GM18909 (cell line): ENCODE results near the gene ATP1A2.
A peak's percentile ranks its signal among the peaks of the same experiment; 100 is the strongest.

Source experiments
- ATAC-seq: cut with Tn5 transposase; IDR thresholded peaks from one replicate; pipeline ENCODE4 v1.9.1; 2021; ENCODE audit warnings: mild to moderate bottlenecking; ENCODE audit not compliant: unreplicated experiment, poor library complexity

The ATP1A2 gene

DNA sequence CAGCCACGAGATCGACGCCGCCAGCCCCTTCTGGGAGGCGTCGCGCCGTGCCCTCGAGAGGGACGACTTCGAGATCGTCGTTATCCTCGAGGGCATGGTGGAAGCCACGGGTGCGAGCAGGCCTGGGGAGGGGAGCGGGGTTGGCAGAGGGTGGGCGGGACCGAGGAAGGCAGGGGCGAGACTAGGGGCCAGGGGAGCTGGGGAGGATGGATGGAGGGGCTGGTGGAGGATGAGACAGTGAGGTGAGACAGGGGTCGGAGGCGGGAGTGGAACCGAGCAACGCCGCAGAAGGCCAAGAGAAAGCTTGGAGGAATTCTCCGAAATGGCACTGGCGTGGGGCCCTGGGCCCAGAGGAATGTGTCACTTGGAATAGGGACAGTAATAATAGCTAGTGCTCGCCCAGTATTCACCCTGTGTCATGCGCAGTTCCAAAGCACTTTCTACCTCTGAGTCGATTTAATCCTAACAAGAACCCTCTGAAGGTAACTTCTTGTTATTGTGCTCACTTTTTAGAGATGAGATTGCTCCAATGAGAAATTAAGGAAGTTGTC is 30.7 kb upstream of the ATP1A2 start:
- ATAC-seq, result no peak

DNA sequence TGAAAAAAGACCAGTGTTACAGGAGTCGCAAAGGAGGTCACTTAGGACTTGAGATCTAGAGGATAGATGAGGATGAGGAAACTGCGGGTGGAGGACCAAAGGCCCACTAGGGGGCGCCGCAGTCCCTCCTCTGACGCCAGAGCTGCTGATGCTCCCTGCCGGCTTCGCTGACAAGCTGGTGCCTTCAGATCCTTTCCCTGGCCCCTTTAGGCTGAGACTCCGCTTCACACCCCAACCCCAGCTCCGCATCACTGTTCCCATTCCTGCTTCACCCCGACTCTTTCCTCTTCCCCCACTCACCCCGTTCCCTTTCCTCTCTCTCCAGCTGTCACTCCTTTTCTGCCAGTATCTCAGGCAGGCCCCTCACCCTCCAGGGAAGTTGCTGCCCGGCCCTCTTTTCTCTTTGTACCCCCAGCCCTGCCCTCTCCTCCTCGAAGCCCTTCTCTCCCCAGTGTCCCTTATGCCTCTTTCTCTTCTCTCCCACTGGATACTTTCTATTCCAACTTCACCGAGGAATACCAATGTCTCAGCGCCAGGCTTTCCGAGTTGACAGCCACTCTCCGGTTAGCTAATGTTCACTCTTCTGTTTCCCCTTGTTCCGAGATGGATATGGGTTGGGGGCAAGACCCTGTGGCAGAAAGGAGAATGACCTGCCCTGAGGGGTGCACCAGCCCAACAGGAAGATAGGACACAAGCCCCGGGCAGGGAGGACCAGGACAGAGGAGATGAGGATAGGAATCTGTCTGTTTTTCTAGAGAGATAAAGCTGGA is 29.7 kb upstream of the ATP1A2 start:
- peak; percentile 55 for ATAC-seq

DNA sequence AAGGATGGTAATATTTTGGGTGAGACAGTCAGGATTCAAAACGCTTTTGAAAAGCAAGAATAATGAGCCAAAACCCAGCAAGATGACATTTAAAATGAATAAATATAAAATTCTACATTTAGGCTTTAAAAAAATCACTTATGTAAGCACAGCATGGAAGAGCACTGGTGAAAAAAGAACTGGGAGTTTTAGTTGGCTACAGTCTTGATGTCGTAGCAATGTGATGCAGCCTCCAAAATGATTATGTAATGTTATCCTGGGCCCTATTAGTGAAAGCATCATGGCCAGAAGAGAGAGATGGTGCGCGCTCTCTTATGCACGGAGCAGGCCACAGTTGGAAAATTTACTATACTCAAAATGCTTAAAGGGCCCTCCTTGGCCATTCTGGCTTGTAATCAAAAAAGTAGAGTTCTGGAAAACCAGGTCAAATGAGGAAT is 29.1 kb upstream of the ATP1A2 start:
- no peak for ATAC-seq

DNA sequence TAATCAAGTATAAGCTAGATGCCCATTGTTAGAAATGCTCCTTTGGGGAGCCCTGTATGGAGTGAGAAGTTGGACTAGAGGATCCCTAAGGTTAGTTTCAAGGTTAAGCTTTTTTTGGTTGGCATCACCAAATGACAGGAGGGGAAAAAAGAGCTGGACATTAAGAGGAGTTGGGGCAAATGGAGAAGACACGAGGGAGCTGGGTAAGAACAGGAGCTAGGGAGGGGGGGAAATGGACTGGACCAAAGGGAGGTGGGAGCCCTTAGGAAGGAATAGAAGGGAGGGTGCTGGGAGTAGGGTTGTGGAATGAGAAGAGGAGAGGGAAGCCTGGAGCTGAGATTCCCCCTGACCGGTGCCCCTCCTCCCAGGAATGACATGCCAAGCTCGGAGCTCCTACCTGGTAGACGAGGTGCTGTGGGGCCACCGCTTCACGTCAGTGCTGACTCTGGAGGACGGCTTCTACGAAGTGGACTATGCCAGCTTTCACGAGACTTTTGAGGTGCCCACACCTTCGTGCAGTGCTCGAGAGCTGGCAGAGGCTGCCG is 28.4 kb upstream of the ATP1A2 start:
- no peak for ATAC-seq

DNA sequence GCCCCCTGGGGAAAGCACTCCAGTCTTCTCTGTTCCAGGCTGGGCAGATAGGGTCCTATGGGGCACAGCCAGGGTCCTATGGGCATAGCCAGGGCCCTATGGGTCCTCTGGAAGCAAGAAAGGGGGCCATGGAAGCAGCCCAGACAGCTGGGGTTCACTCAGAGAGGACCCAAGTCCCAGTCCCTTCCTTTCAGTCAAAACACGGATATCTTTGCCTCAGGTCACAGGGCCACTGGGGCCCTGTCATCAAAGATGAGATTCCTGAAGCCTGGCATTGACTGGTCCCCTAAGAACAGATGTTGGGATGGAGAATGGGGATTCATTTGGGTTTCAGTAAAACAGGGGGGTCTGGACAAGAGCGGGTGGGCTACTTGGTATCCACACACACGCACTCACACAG is 25.7 kb upstream of the ATP1A2 start:
- no peak for ATAC-seq

DNA sequence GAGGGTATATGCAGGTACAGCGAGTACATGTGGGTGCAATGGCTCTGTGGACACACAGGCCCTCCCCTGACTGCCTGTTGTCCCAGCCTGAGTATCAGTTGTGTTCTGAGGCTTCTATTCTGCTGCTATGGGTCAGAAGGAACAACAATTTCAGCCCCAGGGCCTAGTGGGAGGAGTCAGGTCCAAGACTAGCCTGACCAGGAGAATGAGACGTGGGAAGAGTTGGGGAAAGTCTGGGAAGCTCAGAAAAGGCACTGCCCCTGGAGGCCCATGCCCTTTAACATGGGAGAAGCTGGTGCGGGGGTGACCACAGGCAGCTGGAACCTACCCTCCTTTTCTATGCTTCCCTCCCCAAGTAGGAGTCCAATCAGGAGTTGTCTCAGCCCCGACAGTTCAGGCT is 24.8 kb upstream of the ATP1A2 start:
- ATAC-seq, result no peak

DNA sequence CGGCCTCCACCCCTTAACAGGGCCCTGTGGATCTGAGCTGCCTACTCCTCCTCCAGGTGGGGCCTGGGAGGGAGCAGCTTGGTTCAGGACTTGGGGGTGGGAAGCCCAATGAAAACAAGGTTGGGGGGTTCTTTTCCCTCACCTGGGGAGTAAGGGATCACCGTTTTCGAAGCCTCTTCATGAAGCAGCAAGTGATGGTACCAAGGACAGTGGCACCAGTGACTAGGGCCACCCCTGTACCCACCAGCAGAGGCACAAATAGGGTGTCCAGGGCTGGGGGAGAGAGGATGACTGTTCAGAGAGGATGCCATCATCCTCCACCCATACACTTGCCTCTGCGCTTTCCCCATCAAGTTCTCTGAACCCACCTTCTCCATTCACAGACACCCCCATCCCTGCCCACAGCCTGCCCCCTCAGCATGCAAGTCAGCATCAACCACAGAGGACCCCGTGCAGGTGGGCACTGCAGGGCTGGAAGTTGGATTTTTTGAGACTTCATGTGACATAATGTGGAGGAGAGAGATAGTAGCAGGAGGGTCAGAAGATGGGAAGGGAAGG is 23.8 kb upstream of the ATP1A2 start:
- ATAC-seq, result no peak

DNA sequence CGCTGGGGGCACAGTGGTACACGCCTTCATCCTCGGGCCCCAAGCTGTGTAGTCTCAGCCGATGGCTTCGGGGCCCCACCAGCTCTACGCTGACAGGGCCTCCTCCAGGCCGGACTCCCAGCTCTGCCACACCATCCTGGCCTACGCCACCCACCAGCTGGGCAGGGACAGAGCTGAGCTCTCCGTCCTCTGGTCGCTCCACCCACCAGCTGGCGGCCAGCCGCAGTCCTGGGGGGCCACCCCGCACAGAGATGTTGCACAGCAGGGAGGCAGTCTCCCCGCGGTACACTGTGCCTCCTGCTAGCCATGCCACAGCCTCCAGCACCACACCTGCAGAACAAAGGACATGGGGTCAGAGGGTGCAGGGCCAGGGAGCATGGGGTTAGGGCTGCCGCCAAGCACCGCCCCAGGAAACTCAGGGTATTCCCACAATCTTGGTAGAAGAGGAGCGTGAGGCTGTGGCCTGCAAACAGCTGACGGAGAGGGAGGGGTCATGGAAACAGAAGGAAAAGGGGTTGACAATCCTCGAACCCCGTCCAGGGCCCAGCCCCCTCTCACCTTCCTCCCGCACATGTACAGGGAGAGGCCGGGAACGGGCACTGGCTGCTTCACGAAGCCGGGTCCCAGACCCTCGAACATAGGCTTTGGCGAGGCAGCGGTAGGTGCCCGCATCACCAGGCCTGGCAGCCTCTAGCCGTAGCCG is 23.0 kb upstream of the ATP1A2 start:
- ATAC-seq, result no peak

DNA sequence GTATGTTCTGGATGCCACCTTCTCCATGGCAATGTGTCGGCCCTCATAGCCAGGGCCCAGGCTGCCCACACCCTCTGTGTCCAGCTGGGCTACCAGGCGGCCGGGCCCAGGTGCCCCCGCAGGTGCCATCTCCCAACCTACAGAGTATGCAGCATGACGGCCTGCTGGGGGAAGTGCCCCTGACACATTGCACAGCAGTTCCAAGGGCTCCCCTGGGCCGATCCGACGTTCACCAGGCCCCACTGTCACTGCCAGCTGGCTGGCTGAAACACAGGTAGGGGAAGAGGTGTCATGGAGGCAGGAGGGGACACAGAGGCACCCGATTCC is 22.5 kb upstream of the ATP1A2 start:
- no peak for ATAC-seq

DNA sequence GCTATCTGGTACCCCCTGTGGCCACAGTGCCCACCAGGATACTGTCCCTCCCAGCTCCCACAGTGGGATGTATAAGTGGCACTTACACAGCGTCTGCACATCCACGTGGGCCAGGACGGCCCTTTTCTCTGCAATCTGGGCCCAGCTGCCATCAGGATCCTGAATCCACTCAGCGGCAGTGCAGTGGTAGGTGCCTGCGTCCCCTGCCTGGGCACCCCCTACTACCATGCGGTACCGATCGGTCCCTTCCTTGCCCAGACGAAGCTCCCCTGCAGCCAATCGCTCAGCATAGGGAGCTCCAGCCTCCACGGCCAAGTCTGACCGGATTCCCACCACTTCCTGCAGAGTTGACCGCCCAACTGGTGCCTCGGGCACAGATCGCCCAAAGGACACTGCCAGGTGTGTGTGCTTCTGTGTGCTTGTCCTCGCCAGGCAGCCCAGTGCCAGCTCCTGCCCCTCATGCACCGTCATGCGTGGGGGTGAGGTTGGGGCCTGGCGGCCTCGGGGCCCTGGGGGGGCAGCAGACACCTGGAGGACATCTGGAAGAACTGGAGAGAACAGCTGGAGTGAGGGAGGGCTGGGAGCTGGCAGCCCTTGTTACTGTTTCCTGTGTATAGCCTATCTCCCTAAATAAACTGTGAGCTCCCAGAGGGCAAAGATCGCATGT is 21.8 kb upstream of the ATP1A2 start:
- ATAC-seq, result no peak

DNA sequence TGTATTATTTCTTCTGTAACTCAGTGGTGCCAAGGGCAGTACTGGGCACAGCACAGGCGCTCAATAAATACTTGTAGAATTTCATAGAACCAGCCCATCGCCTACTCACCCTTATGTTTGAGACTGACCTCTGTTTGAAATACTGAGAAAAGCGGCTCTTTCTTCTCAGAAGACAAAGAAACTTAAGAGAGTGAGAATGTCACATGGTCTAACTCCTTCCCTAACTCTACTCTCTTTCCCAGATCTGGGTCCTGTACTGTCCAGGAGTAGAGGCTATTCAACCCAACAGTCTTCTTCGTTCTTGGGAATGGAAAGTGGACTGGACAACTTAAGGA is 21.3 kb upstream of the ATP1A2 start:
- no peak for ATAC-seq

DNA sequence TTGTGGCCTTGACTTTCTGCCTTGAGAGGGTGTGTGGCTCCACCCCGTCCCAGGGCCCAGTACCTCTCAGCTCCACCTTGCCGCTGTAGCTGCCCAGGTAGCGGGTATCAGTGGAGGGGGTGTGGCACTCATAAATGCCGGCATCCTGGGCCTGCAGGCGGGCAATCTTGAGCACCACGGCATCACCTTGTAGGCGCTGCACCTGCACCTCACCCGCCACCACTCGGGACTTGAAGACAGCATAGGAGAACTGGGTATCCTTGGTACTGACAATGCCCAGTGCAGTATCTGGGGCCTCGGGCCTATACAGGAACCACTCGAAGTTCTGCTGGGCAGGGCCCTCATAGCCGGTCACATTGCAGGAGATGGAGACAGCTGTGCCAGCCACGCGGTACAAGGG is 20.8 kb upstream of the ATP1A2 start:
- ATAC-seq, result no peak

DNA sequence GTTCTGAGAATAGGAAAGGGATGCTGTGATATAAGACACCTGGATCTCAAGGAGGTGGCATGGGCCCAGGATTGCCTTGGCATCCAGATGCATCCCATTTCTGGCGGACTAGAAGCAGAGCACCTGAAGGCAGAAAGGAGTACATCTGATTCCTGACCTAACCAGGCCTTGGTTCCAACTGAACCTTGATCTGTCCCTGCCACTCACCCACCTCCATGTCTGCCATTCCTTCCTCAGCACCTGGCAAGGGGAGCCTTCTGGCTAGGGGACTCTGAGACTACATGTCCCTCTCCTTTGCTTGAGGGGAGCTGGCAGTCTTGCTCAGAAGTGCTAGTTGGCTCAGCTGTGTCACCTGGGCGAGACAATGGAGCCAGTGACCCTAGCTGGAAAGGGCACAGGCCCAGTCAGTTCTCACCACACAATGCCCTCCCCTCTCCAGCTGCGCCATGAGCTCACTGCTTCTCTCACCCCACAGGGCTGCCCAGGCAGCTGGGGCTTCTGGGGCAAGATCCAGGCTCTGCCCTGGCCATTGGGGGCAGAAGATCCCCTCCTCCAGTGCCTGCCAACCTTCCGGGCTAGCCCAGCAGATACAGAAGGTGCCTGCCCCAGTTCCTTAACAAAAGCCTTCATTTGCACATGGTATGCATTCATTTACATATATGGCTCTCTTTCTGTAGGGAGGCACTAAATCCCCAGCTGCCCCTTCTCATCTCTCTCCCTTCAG is 20.0 kb upstream of the ATP1A2 start:
- ATAC-seq, result no peak

DNA sequence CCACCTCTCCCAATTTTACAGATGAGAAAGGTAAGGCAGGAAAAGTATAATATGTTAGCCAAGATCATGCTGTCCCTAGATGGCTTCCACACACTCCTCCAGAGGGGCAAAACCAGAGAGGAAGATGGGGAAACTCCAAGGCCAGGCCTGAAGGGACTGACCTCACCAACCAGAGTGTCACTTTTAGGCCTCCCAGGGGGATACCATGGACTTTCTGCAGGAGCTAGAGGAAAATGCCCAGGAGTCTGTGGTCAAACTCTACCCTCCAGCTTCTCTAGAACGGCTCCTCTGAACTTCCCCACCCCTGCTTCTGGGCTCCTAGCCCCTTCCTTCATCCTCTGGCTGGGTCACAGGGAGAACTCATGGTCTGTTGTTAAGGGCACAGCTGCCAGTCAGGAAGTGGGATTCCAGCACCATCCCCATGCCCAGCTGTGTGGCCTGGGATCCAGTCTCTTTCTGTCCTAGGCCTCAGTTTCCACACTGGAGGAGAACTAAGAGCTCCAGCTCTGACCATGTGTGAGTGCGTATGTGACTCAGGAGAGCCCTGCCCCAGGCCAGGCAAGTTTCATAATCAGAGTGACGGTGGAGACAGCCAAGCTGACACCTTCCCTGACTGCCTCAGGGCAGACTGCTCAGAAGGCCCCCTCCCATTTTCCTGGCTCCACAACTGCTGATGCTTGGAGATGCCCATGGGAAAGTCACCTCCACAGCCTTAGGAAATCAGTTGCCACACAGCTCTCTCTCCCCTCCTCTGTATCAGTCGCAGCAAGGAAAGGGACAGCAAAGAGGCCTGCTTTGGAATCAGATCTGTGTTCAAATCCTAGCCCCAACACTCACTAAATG is 19.1 kb upstream of the ATP1A2 start:
- no peak for ATAC-seq

DNA sequence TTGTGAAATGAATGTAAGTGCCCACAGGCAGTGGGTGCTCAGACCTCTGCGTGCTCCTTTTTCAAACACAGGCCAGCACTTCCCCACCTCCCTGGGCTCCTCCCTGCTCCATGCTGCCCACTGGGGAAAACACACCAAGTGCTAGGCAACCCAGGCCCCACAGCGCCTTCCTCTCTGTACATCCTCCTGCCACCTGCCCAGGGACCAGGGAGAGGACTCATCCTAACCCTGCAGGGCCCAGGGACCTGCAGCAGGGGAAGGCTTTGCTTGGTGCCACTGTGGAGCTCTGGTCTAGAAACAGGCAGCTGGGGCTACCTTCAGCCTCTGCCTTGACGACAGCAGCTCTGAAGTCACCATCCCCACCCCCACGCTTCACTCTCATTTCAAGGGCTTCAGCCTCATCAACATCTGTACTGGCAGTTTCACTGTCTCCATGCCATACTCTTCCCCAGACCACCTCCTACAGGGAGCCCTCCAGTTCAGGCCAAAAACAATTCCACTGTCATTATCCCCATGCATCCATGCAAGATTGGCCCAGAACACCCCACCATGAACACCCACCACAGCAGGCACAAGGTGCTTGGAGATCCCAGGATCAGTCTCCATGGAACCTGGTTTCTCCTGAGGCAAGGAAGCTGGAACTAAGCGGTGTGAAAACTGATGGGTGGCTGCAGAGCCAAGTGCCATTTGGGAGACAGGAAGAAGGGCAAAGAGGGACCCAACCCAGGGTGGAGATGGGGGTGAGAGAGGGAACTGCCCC is 18.2 kb upstream of the ATP1A2 start:
- ATAC-seq, result no peak

DNA sequence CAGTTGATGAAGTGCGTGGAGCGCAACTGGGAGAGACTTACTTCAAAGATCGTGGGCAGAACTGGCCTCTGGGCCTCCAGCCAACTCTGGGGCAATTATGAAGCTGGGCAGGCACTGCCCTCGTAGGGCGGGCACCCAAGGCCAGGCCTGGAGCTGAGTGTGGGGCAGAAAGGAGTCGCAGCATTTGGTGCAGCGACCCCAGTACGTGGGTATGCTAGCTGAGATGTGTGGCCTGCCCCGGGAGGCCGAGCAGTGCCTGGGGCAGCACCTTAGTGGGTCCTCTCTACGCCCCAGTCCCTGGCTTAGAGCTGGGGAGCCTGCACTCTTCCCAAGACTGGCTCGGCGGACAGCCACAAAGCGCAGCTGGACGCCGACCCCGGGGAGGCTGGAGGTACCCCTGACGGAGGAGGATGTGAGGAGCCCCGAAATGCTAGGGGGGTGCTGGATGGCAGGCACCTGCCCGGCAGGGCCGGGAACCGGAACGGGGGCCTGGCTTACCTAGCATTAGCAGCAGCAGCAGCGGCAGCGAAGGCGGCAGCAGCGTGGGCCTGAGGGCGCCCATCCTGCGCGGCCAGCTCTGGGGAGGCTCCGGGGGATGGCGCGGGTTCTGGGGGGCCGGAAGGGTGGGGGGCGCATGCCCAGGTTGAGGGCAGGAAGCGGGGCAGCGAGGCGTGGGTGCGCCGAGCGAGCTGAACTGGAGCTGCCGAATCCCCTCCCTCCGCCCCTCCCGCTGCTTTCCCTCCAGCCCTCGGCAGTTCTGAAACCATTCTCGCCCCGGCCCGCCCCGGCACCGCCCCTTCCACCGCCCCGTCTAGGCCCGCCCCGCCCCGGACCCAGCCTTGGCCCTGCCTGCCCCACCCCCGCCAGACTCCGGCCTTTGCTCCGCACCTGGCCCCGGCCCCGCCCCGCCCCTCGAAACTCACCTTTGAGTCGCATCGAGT is 17.4 kb upstream of the ATP1A2 start, which contains the start of gene IGSF8:
TSS of gene IGSF8 (minus strand) at position 709 of the 941 bp plus-strand sequence. CDS start at position 562, 147 bp downstream.
- ATAC-seq, result peak; percentile 58

DNA sequence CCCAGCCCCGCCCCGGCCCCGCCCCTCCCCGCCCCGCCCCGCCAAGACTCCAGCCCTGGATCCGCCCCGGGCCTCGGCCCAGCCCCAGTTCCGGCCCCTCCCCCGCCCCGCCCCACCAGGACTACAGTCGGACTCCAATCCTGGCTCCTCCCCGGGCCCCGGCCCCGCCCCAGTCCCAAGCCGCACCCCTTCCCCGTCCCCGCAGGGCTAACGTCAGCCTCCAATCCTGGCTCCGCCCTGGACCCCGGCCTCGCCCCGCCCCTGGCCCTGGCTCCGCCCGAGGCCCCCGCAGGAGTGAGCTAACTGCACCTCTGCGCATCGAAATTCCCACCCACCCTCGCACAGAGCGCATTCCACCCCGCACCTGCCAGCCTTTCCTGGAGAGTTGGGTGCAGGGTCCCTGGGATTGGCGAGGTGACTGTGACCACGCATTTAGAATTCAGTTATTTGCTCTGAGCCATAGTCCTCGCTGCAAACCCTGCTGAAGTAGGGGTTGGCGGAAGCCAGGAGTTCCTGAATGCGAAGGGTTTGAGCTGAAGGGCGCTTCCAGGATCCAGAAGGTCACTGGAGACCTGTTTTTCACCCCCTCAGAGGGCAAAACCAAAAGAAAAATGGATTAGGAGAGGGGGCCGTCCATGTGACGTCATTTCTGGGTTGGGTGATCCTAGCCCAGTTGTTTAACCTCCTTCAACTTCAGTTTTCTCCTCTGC is 16.6 kb upstream of the ATP1A2 start:
- ATAC-seq, result peak; percentile 82
